HG02884 (cell line): Measurements from ENCODE around the gene MAGI2.

Experiments used
- ATAC-seq: cut with Tn5 transposase; IDR thresholded peaks from one replicate; pipeline ENCODE4 v1.9.1; 2021; ENCODE audit warnings: mild to moderate bottlenecking, moderate library complexity; ENCODE audit not compliant: unreplicated experiment

The MAGI2 gene

GRCh38 chr7:79272938-79273337, 180.5 kb downstream of the MAGI2 start:
- no peak for ATAC-seq

GRCh38 chr7:79272066-79272669, 181.3 kb downstream of the MAGI2 start:
- ATAC-seq: peak; percentile 75

- ATAC-seq: no peak
Measured at GRCh38 chr7:79268730-79269129, 184.7 kb downstream of the MAGI2 start.

- no peak for ATAC-seq
Measured at GRCh38 chr7:79258826-79259225, 194.6 kb downstream of the MAGI2 start.

DNA sequence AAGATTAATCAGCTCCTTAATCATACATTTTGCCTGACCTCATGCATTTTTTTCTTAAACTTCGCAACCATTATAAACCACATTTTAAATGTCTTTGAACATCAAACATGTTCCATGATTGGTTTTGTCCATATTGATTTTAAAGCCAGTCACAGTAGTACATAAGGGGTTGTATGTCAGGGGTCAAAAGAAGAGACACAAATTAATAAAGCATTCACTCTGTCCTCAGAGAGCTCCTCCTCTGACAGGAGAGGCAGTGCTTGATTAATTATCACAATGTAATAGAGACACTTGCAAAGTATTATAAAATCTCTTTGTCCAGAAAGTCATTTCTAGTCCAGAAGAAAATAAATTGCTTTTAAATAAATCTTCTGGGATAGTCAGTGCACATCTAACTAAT, 195.5 kb downstream of the MAGI2 start:
- ATAC-seq: no peak

DNA sequence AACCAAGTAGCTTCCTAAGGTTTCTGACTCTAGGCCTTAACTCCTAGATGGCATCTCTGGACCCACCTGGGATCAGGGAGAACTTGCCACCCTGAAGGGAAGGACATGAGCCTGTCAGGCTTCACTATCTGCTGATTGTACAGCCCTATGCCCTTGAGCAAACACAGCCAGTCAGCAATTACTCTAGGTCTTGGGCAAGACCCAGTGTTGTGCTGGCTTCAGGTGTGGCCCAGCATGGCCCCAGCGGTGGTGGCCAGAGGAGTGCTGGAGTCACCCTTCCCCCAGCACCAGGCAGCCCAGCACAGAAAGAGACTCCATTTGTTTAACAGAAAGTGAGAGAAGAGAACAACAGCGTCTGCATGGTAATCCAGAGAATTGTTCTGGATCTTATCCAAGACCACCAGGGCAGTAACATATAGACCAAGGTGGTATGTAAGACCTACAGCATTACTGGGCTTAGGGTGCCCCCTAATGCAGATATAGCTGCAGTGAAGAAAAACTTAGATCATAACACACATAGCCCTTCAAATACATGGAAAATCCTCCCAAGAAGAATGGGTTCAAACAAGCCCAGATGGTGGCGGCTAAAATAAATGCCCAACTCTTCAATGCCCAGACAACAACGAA, 207.7 kb downstream of the MAGI2 start:
- no peak for ATAC-seq

GRCh38 chr7:79244482-79244881, 209.0 kb downstream of the MAGI2 start:
- no peak for ATAC-seq

DNA sequence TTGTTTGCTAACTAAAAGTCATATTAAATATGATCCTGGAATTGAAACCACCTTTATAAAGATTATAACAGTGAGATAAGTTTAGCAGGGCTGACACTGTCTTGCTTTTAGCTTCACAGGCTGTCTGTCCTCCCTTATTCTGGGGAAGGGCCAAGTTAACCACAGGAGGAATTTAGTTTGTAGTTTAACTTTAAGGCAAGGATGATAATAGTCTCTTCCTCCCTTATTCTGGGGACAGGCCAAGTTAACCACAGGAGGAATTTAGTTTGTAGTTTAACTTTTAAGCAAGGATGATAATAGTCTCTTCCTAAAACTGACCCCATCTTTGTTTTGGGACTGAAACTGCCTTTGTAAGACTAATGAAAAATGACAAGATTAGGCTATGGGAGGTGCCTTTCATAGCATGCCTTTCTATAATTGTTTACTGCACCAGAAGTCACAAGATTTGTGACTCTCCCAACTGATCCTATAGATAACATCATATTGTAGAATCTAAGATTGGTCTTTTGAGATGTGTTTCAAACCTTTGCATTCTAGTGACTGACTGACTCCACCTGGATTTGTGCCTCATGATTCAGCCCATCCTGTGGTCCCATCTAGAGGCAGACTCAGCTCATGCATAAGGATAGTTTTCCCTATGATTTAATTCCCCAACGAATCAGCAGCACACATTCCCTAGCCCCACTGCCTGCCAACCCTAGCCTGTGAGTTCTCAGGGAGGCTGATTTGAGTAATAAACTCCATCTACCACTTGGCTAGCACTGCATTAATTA, 212.0 kb downstream of the MAGI2 start:
- no peak for ATAC-seq

GRCh38 chr7:79240413-79240812, 213.1 kb downstream of the MAGI2 start:
- no peak for ATAC-seq

GRCh38 chr7:79236352-79237028, 217.0 kb downstream of the MAGI2 start:
- no peak for ATAC-seq

DNA sequence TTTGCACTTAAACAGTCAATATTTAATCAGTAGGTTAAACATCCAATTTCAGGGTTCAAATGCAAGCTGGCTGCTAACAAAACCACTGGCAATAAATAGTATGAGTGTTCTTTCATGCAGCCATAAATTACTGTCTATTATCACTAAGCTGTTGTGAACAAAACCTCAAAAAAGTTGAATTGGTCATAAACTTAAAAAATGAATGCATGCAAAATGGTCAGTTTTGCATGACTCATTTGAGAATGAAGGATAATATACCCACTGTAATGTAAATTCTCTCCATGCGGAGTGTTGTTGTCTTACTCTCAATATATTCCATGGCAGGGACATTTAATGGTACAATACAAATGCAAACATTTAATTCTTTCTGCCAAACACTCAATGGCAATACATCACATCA, 226.4 kb downstream of the MAGI2 start:
- ATAC-seq: no peak

DNA sequence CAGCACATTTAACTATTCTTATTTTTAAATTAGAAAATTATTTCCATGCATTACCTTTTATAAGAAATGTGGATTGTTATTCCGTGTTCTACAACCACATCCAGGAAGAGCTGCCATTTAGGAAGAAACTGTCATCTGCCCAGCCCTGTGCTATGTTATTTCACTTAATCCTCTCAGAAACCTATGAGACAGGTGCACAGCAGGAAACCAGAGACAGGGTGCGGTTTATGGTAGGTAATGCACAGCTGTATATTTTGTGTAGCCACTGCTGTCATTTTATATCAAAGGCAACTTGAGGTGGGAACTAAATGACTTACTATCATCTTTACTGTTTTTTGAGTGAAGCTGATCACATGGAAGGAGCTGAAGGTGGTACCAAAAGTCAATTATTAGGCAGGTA, 232.3 kb downstream of the MAGI2 start:
- ATAC-seq: no peak

DNA sequence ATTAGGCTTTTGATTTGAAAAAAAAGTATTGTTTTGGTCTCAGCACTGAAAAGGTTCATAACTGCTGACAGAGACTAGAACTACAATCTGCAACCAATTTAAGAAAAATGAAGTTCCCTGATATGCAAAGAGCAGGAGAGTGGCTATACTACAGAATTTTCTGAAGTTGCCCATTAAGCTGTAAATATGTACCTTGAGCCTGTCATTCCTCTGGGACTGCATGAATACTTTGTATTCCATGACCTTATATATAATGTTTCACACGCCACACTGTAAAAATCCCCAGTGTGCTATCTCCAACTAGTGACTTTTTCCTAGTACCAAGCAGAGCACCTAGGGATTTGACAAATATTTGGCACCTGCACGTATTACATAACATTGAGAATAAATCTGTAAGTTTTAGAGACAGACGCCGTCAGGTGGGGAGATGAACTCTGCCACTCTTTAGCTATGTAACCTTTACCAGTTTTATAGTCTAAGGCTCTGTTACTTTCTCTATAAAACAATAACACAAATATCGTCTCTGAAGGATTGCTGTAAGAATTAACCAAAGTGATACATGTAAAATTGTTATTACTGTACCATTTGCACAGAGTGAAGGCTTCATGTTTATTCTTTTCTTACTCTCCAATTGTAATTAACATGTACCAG, 235.4 kb downstream of the MAGI2 start:
- no peak for ATAC-seq

- no peak for ATAC-seq
Measured at GRCh38 chr7:79217468-79217867, 236.0 kb downstream of the MAGI2 start.

- ATAC-seq: no peak
Measured at GRCh38 chr7:79216236-79216635, 237.2 kb downstream of the MAGI2 start.

DNA sequence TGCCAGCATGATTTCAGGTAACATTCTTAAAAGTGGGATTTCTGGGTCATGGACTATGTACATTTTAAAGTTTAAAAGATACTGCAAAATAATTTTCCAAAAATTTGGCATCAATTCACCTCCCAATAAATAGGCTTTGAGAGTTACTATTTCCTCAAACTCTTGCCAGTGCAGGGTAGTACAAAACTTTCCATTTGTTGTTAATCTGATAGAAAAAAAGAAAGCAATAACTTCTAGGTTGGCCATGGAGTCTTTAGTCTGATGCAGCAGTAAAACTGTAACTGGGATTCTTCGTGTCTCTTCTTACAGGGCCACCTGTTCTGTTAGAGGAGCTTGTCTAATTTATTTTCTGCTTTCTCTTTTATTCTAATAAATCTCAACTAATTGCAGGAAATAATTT, 241.1 kb downstream of the MAGI2 start:
- no peak for ATAC-seq

DNA sequence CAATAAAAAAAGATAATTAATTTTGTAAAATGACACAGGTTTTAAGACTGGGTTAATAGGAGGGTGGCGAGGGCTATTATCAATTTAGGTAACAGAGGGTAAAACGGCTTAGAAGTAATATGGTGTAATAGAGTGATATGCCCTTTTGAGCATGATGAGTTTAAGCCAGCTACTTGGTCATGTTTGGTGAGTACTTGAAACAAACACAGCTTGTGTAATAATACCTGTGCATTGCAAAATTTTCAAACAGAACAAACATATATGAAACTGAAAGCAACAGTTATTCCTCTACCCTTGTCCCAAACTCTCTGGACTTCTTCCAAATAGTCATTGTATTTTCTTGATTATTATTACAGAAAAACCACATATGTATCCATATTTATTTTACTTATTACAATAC, 241.7 kb downstream of the MAGI2 start:
- ATAC-seq: no peak

- ATAC-seq: no peak
Measured at GRCh38 chr7:79199961-79200360, 253.5 kb downstream of the MAGI2 start.

- no peak for ATAC-seq
Measured at GRCh38 chr7:79199266-79199665, 254.2 kb downstream of the MAGI2 start.

GRCh38 chr7:79185605-79186004, 267.9 kb downstream of the MAGI2 start:
- ATAC-seq: no peak

DNA sequence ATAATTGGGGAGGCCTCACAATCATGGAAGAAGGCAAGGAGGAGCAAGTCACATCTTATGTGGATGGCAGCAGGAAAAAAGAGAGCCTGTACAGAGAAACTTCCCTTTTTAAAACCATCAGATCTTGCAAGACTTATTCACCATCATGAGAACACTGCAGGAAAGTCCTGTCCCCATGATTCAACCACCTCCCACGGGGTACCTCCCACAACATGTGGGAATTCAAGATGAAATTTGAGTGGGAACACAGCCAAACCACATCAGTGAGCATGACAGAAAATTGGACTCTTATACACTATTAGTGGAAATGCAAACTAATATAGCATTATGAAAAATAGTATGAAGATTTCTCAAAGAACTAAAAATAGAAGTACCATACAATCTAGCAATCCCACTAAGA, 271.2 kb downstream of the MAGI2 start:
- ATAC-seq: no peak
